22Rv1 (cell line): ENCODE results near the gene OPRM1.

Experiments used
- H3K27ac ChIP-seq: fragments of 450-650 bp; 2 replicates; pipeline ENCODE4 v1.5.1; 2017
- CTCF ChIP-seq: fragments of 450-650 bp; IDR thresholded peaks from 2 replicates; pipeline ENCODE4 v1.5.1; 2017; ENCODE audit warnings: mild to moderate bottlenecking
- ZFX ChIP-seq: fragments of 450-650 bp; IDR thresholded peaks from 2 replicates; pipeline ENCODE4 v1.6.1; 2017; ENCODE audit warnings: antibody characterized with exemption, borderline replicate concordance

OPRM1 gene

GRCh38 chr6:154228521-154228905, 189.5 kb downstream of the OPRM1 start:
- H3K27ac ChIP-seq = no peak overlapping the region
- TF ChIP-seq ZFX = no peak
- no peak for TF ChIP-seq CTCF

GRCh38 chr6:154229786-154230185, 190.7 kb downstream of the OPRM1 start:
- H3K27ac ChIP-seq = no peak overlapping the region
- TF ChIP-seq CTCF = no peak
- TF ChIP-seq ZFX = no peak

GRCh38 chr6:154230393-154230792, 191.4 kb downstream of the OPRM1 start:
- TF ChIP-seq ZFX (no peak), CTCF (no peak)
- H3K27ac ChIP-seq = no peak overlapping the region

- TF ChIP-seq CTCF = no peak
- TF ChIP-seq ZFX = no peak
Measured at GRCh38 chr6:154230910-154231595, 192.0 kb downstream of the OPRM1 start.

GRCh38 chr6:154232013-154232910, 193.2 kb downstream of the OPRM1 start:
- TF ChIP-seq ZFX = no peak
- TF ChIP-seq CTCF = no peak

More at GRCh38 chr6:154230910-154231595, 192.0 kb downstream of the OPRM1 start:
- no peak overlapping the region for H3K27ac ChIP-seq

GRCh38 chr6:154233383-154233782, 194.3 kb downstream of the OPRM1 start:
- TF ChIP-seq CTCF (no peak), ZFX (no peak)
- H3K27ac ChIP-seq = no peak overlapping the region

More at GRCh38 chr6:154232013-154232910, 193.2 kb downstream of the OPRM1 start:
- H3K27ac ChIP-seq = no peak overlapping the region
